Upper lobe of left lung (tissue), 4 donors: ENCODE results near the gene FXYD7.

Experiments used
- POLR2A ChIP-seq, 4 donors: fragments of 450-650 bp; IDR thresholded peaks; one replicate each; pipeline ENCODE4 v1.5.1; 2016 to 2017; ENCODE audit warnings: antibody characterized with exemption in 4 of 4, mild to moderate bottlenecking in 2 of 4
- POLR2AphosphoS5 ChIP-seq, 2 donors: sonication (generic); formaldehyde crosslinking; IDR thresholded peaks; one replicate each; pipeline ENCODE4 v1.5.1; 2017; ENCODE audit warnings: antibody characterized with exemption in 2 of 2
- TF ChIP-seq, protein P1 (sequence below), 6 experiments: fragments of 450-650 bp in 4 of 6; fragments of 200-600 bp in 2 of 6; sonication (generic) in 2 of 6; IDR thresholded peaks; one replicate each; pipeline ENCODE4 v1.5.1; 2016 to 2019; ENCODE audit warnings: antibody characterized with exemption in 6 of 6

DNA sequence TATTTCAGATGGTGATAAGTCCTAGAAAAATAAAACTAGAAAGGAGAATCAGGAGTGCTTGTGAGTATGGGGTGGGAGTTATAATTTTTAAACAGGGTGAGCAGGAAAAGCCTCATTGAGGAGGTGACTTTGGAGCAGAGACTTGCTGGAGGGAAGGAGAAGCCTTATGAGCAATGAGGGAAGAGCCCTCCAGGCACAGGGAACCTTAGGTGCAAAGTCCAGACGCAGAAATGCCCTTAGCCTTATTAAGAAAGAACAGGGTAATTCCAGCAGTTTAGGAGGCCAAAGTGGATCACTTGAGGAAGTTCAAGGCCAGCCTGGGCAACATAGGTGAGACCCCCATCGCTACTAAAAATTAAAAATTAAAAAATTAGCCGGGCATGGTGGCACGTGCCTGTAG is 48.4 kb upstream of the FXYD7 start:
- TF ChIP-seq, protein P1, sequence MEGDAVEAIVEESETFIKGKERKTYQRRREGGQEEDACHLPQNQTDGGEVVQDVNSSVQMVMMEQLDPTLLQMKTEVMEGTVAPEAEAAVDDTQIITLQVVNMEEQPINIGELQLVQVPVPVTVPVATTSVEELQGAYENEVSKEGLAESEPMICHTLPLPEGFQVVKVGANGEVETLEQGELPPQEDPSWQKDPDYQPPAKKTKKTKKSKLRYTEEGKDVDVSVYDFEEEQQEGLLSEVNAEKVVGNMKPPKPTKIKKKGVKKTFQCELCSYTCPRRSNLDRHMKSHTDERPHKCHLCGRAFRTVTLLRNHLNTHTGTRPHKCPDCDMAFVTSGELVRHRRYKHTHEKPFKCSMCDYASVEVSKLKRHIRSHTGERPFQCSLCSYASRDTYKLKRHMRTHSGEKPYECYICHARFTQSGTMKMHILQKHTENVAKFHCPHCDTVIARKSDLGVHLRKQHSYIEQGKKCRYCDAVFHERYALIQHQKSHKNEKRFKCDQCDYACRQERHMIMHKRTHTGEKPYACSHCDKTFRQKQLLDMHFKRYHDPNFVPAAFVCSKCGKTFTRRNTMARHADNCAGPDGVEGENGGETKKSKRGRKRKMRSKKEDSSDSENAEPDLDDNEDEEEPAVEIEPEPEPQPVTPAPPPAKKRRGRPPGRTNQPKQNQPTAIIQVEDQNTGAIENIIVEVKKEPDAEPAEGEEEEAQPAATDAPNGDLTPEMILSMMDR (IDR thresholded peaks at IDR 0.05): no peak
- TF ChIP-seq POLR2AphosphoS5 (IDR thresholded peaks at IDR 0.05) (no peak), POLR2A (IDR thresholded peaks at IDR 0.05) (no peak)
